ENCODE measurements around the gene ELSPBP1. TPM values are rescaled to one million over a fixed set of nuclear protein-coding genes. Genes with fewer than 3 reads are reported as not detected.

The ELSPBP1 gene
- total RNA-seq, 2 donors from 2014 or later: not detected

GRCh38 chr19:48053076-48053475 is 58.6 kb downstream of the ELSPBP1 start:
- Histone ChIP-seq H3K4me3 (no peak overlapping the region), H3K27ac (no peak overlapping the region), H3K9me3 (no peaks in the 10 kb centered on the region), H3K36me3 (no peaks in the 10 kb centered on the region), H3K27me3 (replicated peaks; ENCODE audit: insufficient read depth) (no peaks in the 10 kb centered on the region), H3K4me1 (replicated peaks) (no peaks in the 10 kb centered on the region)
- DNase-seq (ENCODE audit: low spot score): no peak
- TF ChIP-seq, protein P1, sequence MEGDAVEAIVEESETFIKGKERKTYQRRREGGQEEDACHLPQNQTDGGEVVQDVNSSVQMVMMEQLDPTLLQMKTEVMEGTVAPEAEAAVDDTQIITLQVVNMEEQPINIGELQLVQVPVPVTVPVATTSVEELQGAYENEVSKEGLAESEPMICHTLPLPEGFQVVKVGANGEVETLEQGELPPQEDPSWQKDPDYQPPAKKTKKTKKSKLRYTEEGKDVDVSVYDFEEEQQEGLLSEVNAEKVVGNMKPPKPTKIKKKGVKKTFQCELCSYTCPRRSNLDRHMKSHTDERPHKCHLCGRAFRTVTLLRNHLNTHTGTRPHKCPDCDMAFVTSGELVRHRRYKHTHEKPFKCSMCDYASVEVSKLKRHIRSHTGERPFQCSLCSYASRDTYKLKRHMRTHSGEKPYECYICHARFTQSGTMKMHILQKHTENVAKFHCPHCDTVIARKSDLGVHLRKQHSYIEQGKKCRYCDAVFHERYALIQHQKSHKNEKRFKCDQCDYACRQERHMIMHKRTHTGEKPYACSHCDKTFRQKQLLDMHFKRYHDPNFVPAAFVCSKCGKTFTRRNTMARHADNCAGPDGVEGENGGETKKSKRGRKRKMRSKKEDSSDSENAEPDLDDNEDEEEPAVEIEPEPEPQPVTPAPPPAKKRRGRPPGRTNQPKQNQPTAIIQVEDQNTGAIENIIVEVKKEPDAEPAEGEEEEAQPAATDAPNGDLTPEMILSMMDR (IDR thresholded peaks at IDR 0.05): no peak
- TF ChIP-seq POLR2A (IDR thresholded peaks at IDR 0.05) (no peak), POLR2AphosphoS5 (IDR thresholded peaks at IDR 0.05) (no peak)
- intact Hi-C loops (cut with DNase I): no loop called here
- 75% methylated on average over 5 of the region's 5 CpGs for WGBS

GRCh38 chr19:48053856-48054255 is 59.4 kb downstream of the ELSPBP1 start:
- no peaks in the 10 kb centered on the region for H3K9me3 ChIP-seq
- intact Hi-C loops (cut with DNase I): no loop called here

GRCh38 chr19:48059331-48059730 is 64.9 kb downstream of the ELSPBP1 start:
- intact Hi-C loops (cut with DNase I): no loop called here
- no peak for DNase-seq (ENCODE audit: low spot score)
- no peaks in the 10 kb centered on the region for H3K36me3 ChIP-seq
- H3K4me1 ChIP-seq (replicated peaks): no peaks in the 10 kb centered on the region
- no peaks in the 10 kb centered on the region for H3K9me3 ChIP-seq
- TF ChIP-seq POLR2AphosphoS5 (IDR thresholded peaks at IDR 0.05) (no peak), POLR2A (IDR thresholded peaks at IDR 0.05) (no peak)
- TF ChIP-seq, protein P1 (IDR thresholded peaks at IDR 0.05): no peak
- H3K27ac ChIP-seq: no peak overlapping the region
- 94% methylated on average over 6 of the region's 6 CpGs for WGBS
- no peaks in the 10 kb centered on the region for H3K27me3 ChIP-seq (replicated peaks; ENCODE audit: insufficient read depth)
- no peak overlapping the region for H3K4me3 ChIP-seq

More at GRCh38 chr19:48053856-48054255, 59.4 kb downstream of the ELSPBP1 start:
- no peak overlapping the region for H3K4me3 ChIP-seq
- no peak for TF ChIP-seq POLR2A (IDR thresholded peaks at IDR 0.05)
- TF ChIP-seq POLR2AphosphoS5 (IDR thresholded peaks at IDR 0.05): no peak
- TF ChIP-seq, protein P1 (IDR thresholded peaks at IDR 0.05): no peak
- H3K27ac ChIP-seq: no peak overlapping the region
- WGBS: 78% methylated on average over 5 of the region's 5 CpGs
- H3K4me1 ChIP-seq (replicated peaks): no peaks in the 10 kb centered on the region
- DNase-seq (ENCODE audit: low spot score): no peak
- no peaks in the 10 kb centered on the region for H3K27me3 ChIP-seq (replicated peaks; ENCODE audit: insufficient read depth)
- H3K36me3 ChIP-seq: no peaks in the 10 kb centered on the region

GRCh38 chr19:48060381-48060780 is 65.9 kb downstream of the ELSPBP1 start:
- TF ChIP-seq, protein P1 (IDR thresholded peaks at IDR 0.05): no peak
- TF ChIP-seq POLR2AphosphoS5 (IDR thresholded peaks at IDR 0.05) (no peak), POLR2A (IDR thresholded peaks at IDR 0.05) (no peak)
- intact Hi-C loops (cut with DNase I): no loop called here
- no peaks in the 10 kb centered on the region for H3K27me3 ChIP-seq (replicated peaks; ENCODE audit: insufficient read depth)
- no peaks in the 10 kb centered on the region for H3K36me3 ChIP-seq
- DNase-seq (ENCODE audit: low spot score): no peak
- no peak overlapping the region for H3K4me3 ChIP-seq
- no peaks in the 10 kb centered on the region for H3K9me3 ChIP-seq
- no peaks in the 10 kb centered on the region for H3K4me1 ChIP-seq (replicated peaks)
- no peak overlapping the region for H3K27ac ChIP-seq
- WGBS: 91% methylated on average over 5 of the region's 5 CpGs
